Peyer's patch (tissue), 4 donors: Measurements from ENCODE around the gene SEMA4D.

Source experiments
- POLR2A ChIP-seq, 2 donors: fragments of 450-650 bp; IDR thresholded peaks; one replicate each; pipeline ENCODE4 v1.5.1; 2017; ENCODE audit warnings: antibody characterized with exemption in 2 of 2, mild to moderate bottlenecking in 2 of 2, moderate library complexity in 2 of 2
- TF ChIP-seq, protein P1 (sequence below), 6 experiments: fragments of 450-650 bp in 4 of 6; fragments of 200-600 bp in 2 of 6; sonication (generic) in 1 of 6; IDR thresholded peaks; one replicate each; pipeline ENCODE4 v1.5.1; 2017 to 2019; ENCODE audit warnings: antibody characterized with exemption in 6 of 6, mild to moderate bottlenecking in 3 of 6, moderate library complexity in 1 of 6

DNA sequence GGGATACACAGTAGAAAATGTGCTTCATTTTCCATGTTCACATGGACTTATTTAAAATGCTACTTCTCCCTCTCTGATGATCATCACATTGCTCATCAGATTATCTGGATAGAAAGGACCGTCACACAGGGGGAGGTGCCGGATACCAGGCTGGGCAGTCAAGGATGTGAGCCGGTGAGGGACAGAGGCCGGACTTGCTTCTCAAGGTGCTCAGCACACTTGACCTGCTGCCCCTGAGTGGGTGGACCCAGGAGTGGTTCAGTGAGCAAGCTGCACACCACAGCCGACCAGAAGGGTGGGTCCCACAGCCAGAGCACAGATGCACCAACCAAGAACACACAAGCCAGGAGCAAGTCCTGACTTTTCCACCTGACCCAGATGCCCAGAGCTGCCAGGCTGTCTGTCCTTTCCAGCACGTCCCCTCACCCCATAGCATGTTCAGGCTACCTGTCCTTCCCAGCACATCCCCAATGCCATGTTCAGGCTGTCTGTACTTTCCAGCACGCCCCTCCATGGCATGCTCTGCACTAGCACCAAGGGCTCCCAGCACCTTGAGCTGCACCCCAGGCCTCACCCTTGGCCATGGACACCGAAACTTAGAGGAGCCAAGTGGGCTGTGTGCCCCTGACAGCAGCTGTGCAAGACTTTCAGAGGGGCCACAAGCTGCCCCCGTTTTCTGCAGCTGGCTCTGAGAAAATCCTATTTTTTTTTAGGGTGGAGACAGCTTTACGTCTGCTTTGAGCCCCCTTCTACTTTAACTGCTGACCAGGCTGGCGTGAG lies 101.8 kb downstream of the SEMA4D start:
- TF ChIP-seq POLR2A (IDR thresholded peaks at IDR 0.05): no peak
- TF ChIP-seq, protein P1, sequence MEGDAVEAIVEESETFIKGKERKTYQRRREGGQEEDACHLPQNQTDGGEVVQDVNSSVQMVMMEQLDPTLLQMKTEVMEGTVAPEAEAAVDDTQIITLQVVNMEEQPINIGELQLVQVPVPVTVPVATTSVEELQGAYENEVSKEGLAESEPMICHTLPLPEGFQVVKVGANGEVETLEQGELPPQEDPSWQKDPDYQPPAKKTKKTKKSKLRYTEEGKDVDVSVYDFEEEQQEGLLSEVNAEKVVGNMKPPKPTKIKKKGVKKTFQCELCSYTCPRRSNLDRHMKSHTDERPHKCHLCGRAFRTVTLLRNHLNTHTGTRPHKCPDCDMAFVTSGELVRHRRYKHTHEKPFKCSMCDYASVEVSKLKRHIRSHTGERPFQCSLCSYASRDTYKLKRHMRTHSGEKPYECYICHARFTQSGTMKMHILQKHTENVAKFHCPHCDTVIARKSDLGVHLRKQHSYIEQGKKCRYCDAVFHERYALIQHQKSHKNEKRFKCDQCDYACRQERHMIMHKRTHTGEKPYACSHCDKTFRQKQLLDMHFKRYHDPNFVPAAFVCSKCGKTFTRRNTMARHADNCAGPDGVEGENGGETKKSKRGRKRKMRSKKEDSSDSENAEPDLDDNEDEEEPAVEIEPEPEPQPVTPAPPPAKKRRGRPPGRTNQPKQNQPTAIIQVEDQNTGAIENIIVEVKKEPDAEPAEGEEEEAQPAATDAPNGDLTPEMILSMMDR (IDR thresholded peaks at IDR 0.05): no peak
